ENCODE results near the gene MYLK. TPM values are rescaled to one million over a fixed set of nuclear protein-coding genes. Genes with fewer than 3 reads are reported as not detected.

MYLK gene
- polyA plus RNA-seq, 3 donors: 148 to 187 (median 154) TPM

DNA sequence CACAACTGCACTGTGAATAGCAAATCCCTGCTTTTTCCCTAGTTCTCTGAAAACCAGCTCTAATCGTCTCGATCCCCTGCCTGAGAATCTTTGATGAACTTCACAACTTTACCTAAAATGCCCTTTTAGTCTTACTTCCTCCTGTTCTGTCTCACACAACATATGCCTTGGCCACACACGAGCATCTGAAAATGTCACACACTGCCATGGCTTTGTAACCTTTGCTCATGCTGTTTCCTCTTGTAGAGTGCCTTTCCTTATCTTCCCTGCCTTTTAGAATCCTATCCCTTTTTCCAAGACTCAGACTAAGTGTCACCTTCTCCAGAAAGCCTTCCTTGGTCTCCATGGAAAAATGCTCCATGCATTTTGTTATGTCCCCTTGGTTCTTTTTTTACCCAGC, 227.9 kb downstream of the MYLK start:
- DNase-seq (ENCODE audit: low read depth in 3 of 3, low spot score in 2 of 3): no peak

DNA sequence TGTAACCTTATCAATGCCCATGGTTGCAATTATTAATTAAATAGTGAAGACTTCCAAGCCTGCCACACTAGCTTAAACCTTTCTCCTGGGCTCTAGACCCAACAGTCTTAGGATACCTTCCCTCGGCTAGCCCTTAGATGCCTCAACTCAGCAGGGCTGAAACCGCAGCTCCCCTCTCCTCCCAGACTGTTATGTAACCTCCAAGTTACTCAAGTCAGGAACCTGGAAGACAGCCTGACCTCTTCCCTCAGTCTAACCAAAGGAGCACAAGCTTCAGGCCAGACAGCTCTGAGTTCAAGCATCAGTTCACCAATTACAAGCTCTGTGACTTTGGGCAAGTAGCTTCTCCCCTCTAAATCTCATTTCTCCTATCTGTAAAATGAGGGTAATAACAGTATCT, 228.7 kb downstream of the MYLK start:
- no peak for DNase-seq (ENCODE audit: low read depth in 3 of 3, low spot score in 2 of 3)

DNA sequence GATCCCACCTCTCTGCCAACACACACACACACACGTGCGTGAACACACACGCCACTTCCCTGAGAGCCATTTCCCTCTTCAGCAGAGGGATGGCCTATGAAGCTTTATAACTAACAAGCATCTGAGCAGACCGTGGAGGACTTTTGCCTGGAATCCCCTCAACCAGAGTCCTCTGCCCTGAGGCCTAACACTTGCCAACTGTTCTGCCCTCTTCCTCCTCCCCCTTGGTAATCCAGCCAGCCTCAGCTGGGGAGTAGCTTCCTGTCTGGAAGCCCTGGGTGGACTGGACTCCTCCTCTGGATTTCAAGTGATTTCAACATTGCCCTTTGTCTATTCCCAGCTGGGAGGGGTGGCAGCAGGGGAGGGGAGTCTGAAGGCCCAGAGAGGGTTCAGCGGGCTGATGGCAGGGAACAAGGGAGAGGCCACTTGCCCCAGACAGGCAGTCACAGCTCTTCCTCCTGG, 230.9 kb downstream of the MYLK start:
- DNase-seq (ENCODE audit: low read depth in 3 of 3, low spot score in 2 of 3): no peak

- peak in 1 of 3 donors; percentile 61 for DNase-seq (ENCODE audit: low read depth in 3 of 3, low spot score in 2 of 3)
Measured at GRCh38 chr3:123652342-123652984, 231.7 kb downstream of the MYLK start.

- DNase-seq (ENCODE audit: low read depth in 3 of 3, low spot score in 2 of 3): no peak
Measured at GRCh38 chr3:123651449-123652341, 232.4 kb downstream of the MYLK start.

GRCh38 chr3:123650101-123650500, 234.0 kb downstream of the MYLK start:
- no peak for DNase-seq (ENCODE audit: low read depth in 3 of 3, low spot score in 2 of 3)

DNA sequence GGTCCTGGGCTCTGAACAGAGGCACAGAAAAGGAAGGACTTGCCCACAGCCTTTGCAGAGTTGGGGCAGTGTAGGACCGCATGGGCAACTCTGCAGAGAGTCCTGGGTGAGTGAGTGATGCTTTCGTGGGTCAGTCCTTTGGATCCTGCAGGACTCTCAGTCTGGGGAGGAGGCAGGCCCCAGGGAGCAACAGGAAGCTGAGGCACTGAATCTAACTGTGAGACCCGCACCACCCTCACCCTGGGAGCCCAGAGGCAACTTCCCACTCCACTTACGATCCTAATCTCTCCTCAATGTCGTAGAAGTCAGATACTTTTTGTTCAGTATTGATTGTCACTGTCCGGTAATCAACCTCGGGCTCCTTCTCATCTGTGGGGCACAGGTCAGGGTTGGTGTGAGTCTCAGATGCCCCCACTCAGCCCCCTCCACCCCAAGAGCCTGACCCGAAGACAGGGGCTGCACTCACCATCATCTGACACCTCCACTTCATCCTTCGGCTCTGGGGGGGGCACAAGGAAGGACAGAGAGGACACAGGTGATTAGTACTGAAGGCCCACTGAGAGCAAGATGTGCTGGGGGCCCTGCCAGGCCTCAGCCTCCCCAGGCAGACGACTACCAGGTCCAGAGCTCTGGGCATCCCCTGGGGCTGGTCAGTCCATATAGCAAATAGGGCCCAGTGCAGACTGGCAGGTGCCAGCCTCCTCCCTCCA, 235.3 kb downstream of the MYLK start:
- DNase-seq (ENCODE audit: low read depth in 3 of 3, low spot score in 2 of 3): no peak

GRCh38 chr3:123644358-123644757, 239.8 kb downstream of the MYLK start:
- DNase-seq (ENCODE audit: low read depth in 3 of 3, low spot score in 2 of 3): no peak

DNA sequence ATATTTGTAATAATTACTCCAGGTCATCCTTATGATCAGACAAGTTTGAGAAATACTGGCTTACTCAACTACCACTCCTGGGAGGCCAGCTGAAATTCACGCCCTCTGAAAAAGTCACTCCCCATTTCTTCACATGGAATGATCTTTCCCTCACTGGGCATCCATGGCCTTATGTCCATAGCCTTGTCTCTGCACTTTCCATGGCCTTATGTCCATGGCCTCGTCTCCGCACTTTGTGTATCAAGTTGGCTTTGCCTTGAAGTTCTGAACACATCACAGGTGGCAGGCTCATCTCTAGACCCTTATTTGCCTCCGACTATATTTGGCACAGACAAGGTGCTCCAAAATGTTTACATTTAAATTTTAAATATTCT, 241.2 kb downstream of the MYLK start:
- DNase-seq (ENCODE audit: low read depth in 3 of 3, low spot score in 2 of 3): no peak

DNA sequence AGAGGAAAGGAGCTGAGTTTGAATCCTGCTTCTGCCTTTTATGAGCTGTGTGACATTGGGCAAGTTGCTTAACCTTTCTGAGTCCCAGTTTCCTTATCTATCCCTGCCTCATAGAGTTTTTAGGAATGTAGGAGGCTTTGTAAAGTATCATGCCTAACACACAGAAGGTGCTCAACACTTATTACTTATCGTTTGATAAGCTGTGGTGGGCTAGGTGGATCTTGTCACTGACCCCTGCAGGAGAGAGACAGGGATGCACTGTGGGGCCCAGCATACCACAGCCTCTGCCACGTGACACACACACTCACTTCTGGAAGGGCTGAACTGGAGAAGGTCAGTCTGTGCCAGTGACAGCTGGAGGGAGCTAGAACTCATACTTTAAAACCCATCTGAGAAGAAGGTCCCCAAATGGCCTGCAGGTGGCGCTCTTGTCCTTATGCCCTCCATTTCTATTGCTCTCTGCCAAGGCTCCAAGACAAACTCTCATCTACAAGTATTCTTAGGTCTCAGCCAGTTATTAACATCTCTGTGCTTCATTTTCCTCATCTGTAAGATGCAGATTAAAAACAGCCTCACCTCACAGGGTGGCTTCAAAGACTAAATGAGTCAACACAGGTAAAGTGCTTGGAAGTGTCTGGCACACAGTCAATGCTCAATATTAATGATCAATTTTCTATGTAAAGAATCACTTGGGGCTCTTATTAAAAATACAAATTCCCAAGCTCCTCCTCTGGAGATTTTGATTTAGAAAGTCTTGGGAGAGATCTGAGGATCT, 241.8 kb downstream of the MYLK start:
- DNase-seq (ENCODE audit: low read depth in 3 of 3, low spot score in 2 of 3): peak in 1 of 3 donors; percentile 57

DNA sequence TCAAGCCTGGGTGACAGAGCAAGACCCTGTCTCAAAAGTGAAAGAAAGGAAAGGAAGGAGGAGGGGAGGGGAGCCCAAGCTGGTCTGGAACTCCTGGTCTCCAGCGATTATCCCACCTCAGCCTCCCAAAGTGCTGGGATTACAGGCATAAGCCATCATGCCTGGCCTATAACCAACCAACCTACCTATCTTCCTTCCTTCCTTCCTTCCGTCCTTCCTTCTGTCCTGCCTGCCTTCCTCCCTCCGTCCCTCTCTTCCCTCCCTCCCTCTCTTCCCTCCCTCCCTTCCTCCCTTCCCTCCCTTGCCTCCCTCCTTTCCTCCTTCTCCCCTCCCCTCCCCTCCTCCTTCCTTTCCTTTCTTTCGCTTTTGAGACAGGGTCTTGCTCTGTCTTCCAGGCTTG, 242.6 kb downstream of the MYLK start:
- DNase-seq (ENCODE audit: low read depth in 3 of 3, low spot score in 2 of 3): no peak

- DNase-seq (ENCODE audit: low read depth in 3 of 3, low spot score in 2 of 3): no peak
Measured at GRCh38 chr3:123640740-123641462, 243.2 kb downstream of the MYLK start.

DNA sequence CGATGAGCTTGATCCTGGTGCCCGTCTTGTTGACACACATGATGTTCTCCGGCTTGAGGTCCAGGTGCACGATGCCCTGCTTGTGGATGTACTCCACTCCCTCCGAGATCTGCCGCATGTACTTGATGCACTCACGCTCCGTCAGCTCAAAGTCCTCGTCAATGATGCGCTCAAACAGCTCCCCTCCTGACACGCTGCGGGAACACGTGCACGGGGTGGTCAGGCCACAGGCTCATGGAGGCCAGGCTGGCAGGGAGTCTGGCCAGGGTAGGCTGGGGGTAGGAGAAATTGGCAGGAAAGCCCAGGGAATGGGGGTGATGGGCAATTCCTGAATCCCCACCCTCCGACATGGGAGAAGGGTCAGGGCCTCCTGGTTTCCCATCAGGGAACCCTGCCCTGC, 243.8 kb downstream of the MYLK start:
- no peak for DNase-seq (ENCODE audit: low read depth in 3 of 3, low spot score in 2 of 3)

DNA sequence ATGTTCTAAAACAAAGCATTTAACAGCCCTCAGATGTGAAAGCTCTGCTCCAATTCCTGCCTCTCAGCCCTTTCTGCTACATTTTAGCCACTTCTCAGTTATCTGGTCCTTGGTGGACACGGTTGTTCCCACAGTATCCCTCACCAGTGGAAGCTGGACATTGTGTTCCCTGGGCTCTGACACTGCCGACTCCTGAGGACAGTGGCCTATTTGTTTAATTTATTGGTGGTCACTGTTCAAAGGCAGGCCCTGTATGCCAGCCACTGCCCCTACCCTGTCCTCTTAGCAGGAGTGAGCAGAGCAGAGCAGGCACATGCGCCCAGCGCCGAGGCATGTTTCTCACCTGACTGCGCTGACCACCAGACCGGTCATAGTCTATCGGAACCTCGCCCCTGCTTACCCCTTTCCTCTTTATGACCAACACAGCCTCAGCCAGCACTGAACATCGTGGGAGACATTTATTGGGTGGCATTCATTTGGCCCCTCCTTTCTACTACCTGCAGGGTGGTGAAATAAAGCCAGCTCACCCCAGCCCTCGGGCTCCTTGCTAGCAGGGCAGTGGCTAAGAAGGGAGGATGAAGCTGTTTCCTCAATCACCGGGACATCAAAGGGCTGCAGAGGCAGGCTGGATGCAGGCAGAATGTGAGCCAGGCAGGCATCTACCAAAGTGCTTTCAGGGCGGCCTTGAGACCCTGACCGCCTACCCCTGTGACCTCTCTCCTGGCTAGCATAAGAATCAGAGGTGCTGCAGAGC, 245.0 kb downstream of the MYLK start:
- no peak for DNase-seq (ENCODE audit: low read depth in 3 of 3, low spot score in 2 of 3)

DNA sequence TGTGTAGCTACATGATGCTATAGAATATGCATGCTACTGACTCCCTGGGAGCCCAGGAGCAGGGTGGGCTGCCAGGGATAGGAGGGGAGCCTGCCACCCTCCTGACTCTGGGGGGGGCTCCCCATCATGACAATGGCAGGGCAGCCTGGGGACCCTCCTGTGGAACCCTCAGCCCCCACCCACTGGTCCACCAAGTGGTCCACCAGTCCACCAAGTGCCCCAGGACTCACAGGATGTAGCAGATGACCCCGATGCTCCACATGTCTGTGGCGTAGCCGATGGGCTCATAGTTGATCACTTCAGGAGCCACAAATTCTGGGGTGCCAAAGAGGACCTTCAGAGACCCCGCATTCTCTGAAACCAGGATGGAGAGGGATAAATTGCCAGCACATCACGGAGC, 246.3 kb downstream of the MYLK start:
- DNase-seq (ENCODE audit: low read depth in 3 of 3, low spot score in 2 of 3): no peak

GRCh38 chr3:123637131-123637530, 247.0 kb downstream of the MYLK start:
- no peak for DNase-seq (ENCODE audit: low read depth in 3 of 3, low spot score in 2 of 3)

DNA sequence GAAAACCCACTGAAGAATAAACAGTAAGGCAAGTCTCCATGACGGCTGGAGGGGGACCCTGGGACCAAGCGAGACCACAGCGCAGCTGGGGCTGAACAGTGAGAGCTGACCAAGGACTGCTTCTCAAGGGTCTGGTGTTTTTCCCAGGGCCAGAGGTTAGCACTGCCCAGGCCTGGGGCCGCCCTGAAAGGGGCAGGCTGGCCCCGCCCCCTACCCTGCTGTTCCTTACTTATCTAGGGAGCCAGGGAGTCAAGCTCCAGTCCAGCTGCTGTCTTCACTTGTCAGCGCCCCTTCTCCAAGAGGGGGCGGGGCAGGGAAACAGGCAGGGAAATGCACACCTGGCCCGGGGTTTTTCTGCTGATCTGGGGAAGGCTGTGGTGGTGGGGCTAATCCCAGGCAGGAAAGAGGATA, 247.7 kb downstream of the MYLK start:
- DNase-seq (ENCODE audit: low read depth in 3 of 3, low spot score in 2 of 3): no peak

- DNase-seq (ENCODE audit: low read depth in 3 of 3, low spot score in 2 of 3): no peak
Measured at GRCh38 chr3:123635717-123636116, 248.4 kb downstream of the MYLK start.

GRCh38 chr3:123635217-123635616, 248.9 kb downstream of the MYLK start:
- no peak for DNase-seq (ENCODE audit: low read depth in 3 of 3, low spot score in 2 of 3)

Data from right renal cortex interstitium (tissue), 3 donors.